HCT116 (cell line): ENCODE measurements around the gene VDAC2. TPM values are rescaled to one million over a fixed set of nuclear protein-coding genes. Genes with fewer than 3 reads are reported as not detected.

Experiments
- ATAC-seq: fragments of 200-7000 bp; cut with Tn5 transposase; 2 replicates; pipeline ENCODE4 v1.9.1; 2020; ENCODE audit warnings: mild to moderate bottlenecking, moderate library complexity
- BruUV-seq: library from RNA; stranded (reverse); fragments of 400-500 nt; replicated peaks from 2 replicates; lab custom pipeline; 2021; lab: Mats Ljungman, UMichigan
- CTCF ChIA-PET: fragments of 300-600 bp; sonication (Branson Sonifier 250); formaldehyde crosslinking; loops from one replicate; lab custom pipeline; 2021; ENCODE audit warnings: antibody characterized with exemption; lab: Charles Lee
- POLR2A ChIA-PET: fragments of 300-600, 350-600 bp; sonication (Branson Sonifier 250); formaldehyde crosslinking; loops from one replicate; lab custom pipeline; 2021; ENCODE audit warnings: antibody characterized with exemption; lab: Charles Lee
- RAD21 ChIA-PET, 2 experiments: fragments of 300-600 bp; sonication (Branson Sonifier 250); formaldehyde crosslinking; loops; one replicate each; lab custom pipeline; 2023; ENCODE audit warnings: low total read pairs in 2 of 2; ENCODE audit not compliant: uncharacterized antibody in 2 of 2, unreplicated experiment in 2 of 2, low non-redundant PET in 1 of 2; lab: Charles Lee
- DNase-seq: peaks from one replicate; pipeline ENCODE4 v3.0.0-alpha.2; 2010; ENCODE audit warnings: low read depth, low spot score
- H2AFZ ChIP-seq: fragments of 200-600 bp; shearing (Covaris generic), sonication (generic); 2 replicates; pipeline ENCODE4 v1.6.1; 2017; ENCODE audit warnings: low read depth, mixed run types, mixed read lengths, antibody characterized with exemption, low read length; ENCODE audit not compliant: poor library complexity, severe bottlenecking
- H3K27ac ChIP-seq: 2 replicates; pipeline ENCODE4 v1.5.1; 2012; ENCODE audit warnings: low read depth, low read length
- H3K27me3 ChIP-seq: fragments of 200-600 bp; sonication (generic); 2 replicates; pipeline ENCODE4 v1.6.1; 2016; ENCODE audit warnings: mixed run types, low read length, mixed read lengths; ENCODE audit not compliant: insufficient read depth
- H3K36me3 ChIP-seq, 2 experiments: fragments of 200-500 bp in 1 of 2; fragments of 200-600 bp in 1 of 2; sonication (Bioruptor generic) in 1 of 2; sonication (generic) in 1 of 2; 2 replicates each; pipeline versions ENCODE4 v1.5.1 to v1.6.1; 2014 to 2016; ENCODE audit warnings: low read length in 2 of 2, inconsistent platforms in 1 of 2, mixed read lengths in 1 of 2, mixed run types in 1 of 2; ENCODE audit not compliant: insufficient read depth in 2 of 2, control insufficient read depth in 1 of 2
- H3K4me1 ChIP-seq, 2 experiments: fragments of 200-600 bp in 1 of 2; sonication (generic) in 1 of 2; 2 replicates each; pipeline versions ENCODE4 v1.5.1 to v1.6.1; 2012 to 2017; ENCODE audit warnings: low read length in 2 of 2, inconsistent platforms in 1 of 2, mild to moderate bottlenecking in 1 of 2, mixed read lengths in 1 of 2, mixed run types in 1 of 2, moderate library complexity in 1 of 2; ENCODE audit not compliant: insufficient read depth in 2 of 2, control insufficient read depth in 1 of 2
- H3K4me2 ChIP-seq: fragments of 200-600 bp; sonication (generic); 2 replicates; pipeline ENCODE4 v1.6.1; 2017; ENCODE audit warnings: mixed run types, low read length, mixed read lengths
- H3K4me3 ChIP-seq, 2 experiments: fragments of 200-600 bp in 1 of 2; sonication (generic) in 1 of 2; replicated peaks in 1 of 2; 2 replicates each; pipeline ENCODE4 v1.5.1; 2011 to 2016; ENCODE audit warnings: low read length in 2 of 2, control low read depth in 1 of 2, low read depth in 1 of 2, mild to moderate bottlenecking in 1 of 2, mixed read lengths in 1 of 2, mixed run types in 1 of 2
- H3K79me2 ChIP-seq: fragments of 200-600 bp; sonication (generic); 2 replicates; pipeline ENCODE4 v1.6.1; 2017; ENCODE audit warnings: mild to moderate bottlenecking, mixed run types, low read length, moderate library complexity, mixed read lengths; ENCODE audit not compliant: insufficient read depth
- H3K9ac ChIP-seq: fragments of 200-600 bp; sonication (generic); 2 replicates; pipeline ENCODE4 v1.6.1; 2016; ENCODE audit warnings: low read length, mixed read lengths
- H3K9me2 ChIP-seq: fragments of 200-600 bp; sonication (generic), shearing (Covaris generic); 2 replicates; pipeline ENCODE4 v1.6.1; 2017; ENCODE audit warnings: mixed run types, mild to moderate bottlenecking, moderate library complexity; ENCODE audit not compliant: insufficient read depth
- H3K9me3 ChIP-seq, 2 experiments: fragments of 200-500 bp in 1 of 2; fragments of 200-600 bp in 1 of 2; sonication (Bioruptor generic) in 1 of 2; sonication (generic) in 1 of 2; 2 replicates each; pipeline ENCODE4 v1.6.1; 2014 to 2017; ENCODE audit warnings: low read length in 2 of 2, mixed read lengths in 2 of 2, inconsistent platforms in 1 of 2, low read depth in 1 of 2, mild to moderate bottlenecking in 1 of 2, mixed run types in 1 of 2, moderate library complexity in 1 of 2; ENCODE audit not compliant: control insufficient read depth in 1 of 2, insufficient read depth in 1 of 2
- H4K20me1 ChIP-seq: fragments of 200-600 bp; sonication (generic), shearing (Covaris generic); 2 replicates; pipeline ENCODE4 v1.6.1; 2017; ENCODE audit warnings: mixed run types, mild to moderate bottlenecking, moderate library complexity; ENCODE audit not compliant: insufficient read depth
- EZH2phosphoT487 ChIP-seq: fragments of 200-600 bp; IDR thresholded peaks from 2 replicates; pipeline ENCODE4 v1.6.1; 2018; ENCODE audit warnings: antibody characterized with exemption, borderline replicate concordance
- POLR2AphosphoS5 ChIP-seq: IDR thresholded peaks from 2 replicates; pipeline ENCODE4 v1.6.1; 2011; ENCODE audit warnings: mild to moderate bottlenecking, low read depth, low read length, moderate library complexity
- SIN3A ChIP-seq: IDR thresholded peaks from 2 replicates; pipeline ENCODE4 v1.6.1; 2012; ENCODE audit warnings: low read depth
- SRF ChIP-seq: IDR thresholded peaks from 2 replicates; pipeline ENCODE4 v1.6.1; 2012; ENCODE audit warnings: low read depth
- YY1 ChIP-seq: IDR thresholded peaks from 2 replicates; pipeline ENCODE4 v1.6.1; 2011; ENCODE audit warnings: low read length, low read depth, moderate library complexity, mild to moderate bottlenecking; ENCODE audit not compliant: insufficient replicate concordance; ENCODE audit errors: extremely low read depth
- ZFX ChIP-seq: fragments of 450-650 bp; IDR thresholded peaks from 2 replicates; pipeline ENCODE4 v1.6.1; 2017
- ZNF274 ChIP-seq: fragments of 200-500 bp; sonication (Bioruptor generic); IDR thresholded peaks from 2 replicates; pipeline ENCODE4 v1.6.1; 2014; ENCODE audit warnings: mild to moderate bottlenecking, low read depth, low read length, inconsistent platforms
- intact Hi-C: fragments of 100-400 bp; cut with micrococcal nuclease; formaldehyde crosslinking; loops from 2 replicates; pipeline ENCODE4 v1.10.0; 2022
- total RNA-seq: library from RNA; stranded (reverse); gene quantifications from one replicate; pipeline ENCODE4 v1.2.1, GENCODE V29; 2021; ENCODE audit not compliant: unreplicated experiment
- TF ChIP-seq, protein P1 (sequence below): IDR thresholded peaks from 2 replicates; pipeline ENCODE4 v1.6.1; 2012
- TF ChIP-seq, protein P2 (sequence below), 3 experiments: fragments of 200-600 bp in 1 of 3; sonication (generic) in 1 of 3; IDR thresholded peaks in 2 of 3; conservative IDR thresholded peaks in 1 of 3; 2 replicates each; pipeline ENCODE4 v1.5.1; 2012 to 2017; ENCODE audit warnings: low read depth in 2 of 3, low read length in 2 of 3, antibody characterized with exemption in 1 of 3, borderline replicate concordance in 1 of 3, control low read depth in 1 of 3, mild to moderate bottlenecking in 1 of 3, mixed read lengths in 1 of 3, mixed run types in 1 of 3, moderate library complexity in 1 of 3; ENCODE audit not compliant: insufficient read depth in 1 of 3

Gene VDAC2
- total RNA-seq, 1 experiment from 2014 or later, result 289 TPM

DNA sequence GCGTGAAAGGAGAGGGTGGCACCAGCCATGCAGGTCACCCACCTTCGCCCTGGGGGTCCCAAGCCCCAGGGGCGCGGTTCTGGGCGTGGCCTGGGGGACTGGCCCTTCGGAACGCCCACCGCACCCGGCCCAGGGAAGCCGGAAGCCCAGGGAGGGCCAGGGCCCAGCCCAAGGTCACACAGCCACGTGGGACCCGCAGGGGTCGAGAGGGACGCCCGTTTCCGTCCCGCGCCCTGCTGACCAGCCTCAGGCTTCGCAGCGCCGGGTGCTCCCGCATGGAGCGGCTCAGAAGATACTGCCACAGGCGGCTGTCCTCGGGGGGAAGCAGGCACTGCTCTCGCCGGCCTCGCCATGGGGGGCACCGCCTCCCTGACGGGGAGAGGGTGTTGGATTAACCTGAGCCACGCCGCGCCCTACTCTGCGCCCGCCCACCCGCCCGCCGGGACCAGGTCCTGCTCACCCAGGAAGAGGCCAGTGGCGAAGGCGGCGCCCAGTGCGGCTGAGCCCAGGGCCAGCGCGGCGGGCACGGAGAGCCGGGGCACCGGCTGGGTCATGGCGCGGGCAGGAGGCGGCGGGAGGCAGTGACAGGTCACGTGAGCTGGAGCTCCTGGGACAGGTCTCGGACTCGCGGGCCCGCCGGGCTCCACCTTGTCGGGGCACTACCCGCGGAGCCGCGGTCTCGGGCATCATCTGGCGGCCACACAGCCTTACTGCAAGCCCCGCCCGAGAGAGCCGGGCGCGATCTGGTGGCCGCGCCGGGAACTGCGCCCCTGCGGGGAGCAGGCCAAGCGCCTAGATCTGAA, 25.0 kb downstream of the VDAC2 start, which contains the start of gene COMTD1 (continued):
- TF ChIP-seq, protein P1, sequence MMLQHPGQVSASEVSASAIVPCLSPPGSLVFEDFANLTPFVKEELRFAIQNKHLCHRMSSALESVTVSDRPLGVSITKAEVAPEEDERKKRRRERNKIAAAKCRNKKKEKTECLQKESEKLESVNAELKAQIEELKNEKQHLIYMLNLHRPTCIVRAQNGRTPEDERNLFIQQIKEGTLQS, result no peak
- peak; percentile 38; the same call in 1 of the 2 replicates for TF ChIP-seq ZFX
- TF ChIP-seq SRF, result no peak
- peak; percentile 69 for TF ChIP-seq YY1
- 0 out of 2 replicates have a peak, but pooled peaks have one; percentile 21 for TF ChIP-seq SIN3A

DNA sequence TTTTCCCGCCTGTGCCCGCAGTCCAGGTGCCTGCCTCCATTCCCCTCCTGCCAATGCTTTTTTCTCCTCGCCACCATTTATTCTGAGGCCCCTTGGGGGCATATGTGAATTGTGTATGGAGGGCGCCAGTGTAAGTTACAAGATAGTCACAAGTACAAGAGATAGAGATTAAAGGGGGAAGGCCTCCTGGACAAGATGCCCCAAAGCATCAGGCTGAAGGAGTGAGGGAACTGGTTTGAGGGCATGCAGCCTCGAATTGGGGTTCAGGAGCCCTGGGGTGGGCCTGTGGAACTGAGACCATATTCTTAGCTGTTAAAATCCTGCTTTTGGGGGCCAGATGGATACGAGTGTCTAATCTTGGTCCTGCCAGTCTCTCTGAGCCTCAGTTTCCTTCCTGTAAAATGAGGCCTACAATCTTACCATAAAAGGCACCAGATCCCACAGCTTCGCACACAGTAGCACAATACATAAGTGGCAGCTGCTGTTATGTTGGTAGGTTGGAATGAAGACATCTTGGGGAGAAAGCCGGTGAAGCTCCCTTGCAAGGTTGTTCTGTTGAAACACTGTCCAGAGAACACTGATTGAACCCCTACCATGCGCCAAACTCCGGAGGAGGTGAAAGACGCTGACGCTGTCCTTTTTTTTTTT, 25.7 kb downstream of the VDAC2 start:
- Histone ChIP-seq H3K9me2 (no peaks in the 10 kb centered on the region), H2AFZ (no peak overlapping the region), H3K36me3 (peaks cover 13 to 21% of the 10 kb centered on the region in 2 experiments), H4K20me1 (no peaks in the 10 kb centered on the region; the same call in 1 of the 2 replicates), H3K9ac (peak overlapping the region; percentile 90), H3K4me1 (peaks cover 2 to 27% of the 10 kb centered on the region in 2 experiments; a peak in 3 of 4 replicates), H3K4me2 (peak overlapping the region; percentile 93), H3K4me3 (no peak overlapping the region), H3K79me2 (peaks cover 20% of the 10 kb centered on the region), H3K27ac (no peak overlapping the region), H3K27me3 (no peaks in the 10 kb centered on the region), H3K9me3 (no peaks in the 10 kb centered on the region)
- intact Hi-C loops, result loop anchor here (2.0 to 5.0 kb wide), 3 partner anchors 970 to 1066 kb away; no protein-coding TSS in a partner anchor
- BruUV-seq, result TSS peak; percentile 29
- CTCF ChIA-PET, result interaction anchor here (0.7 to 2.8 kb wide), 14 partner anchors 11 to 1350 kb away, joined by 3 to 47 read pairs (median 4); no protein-coding TSS in a partner anchor
- POLR2A ChIA-PET, result interaction anchor here (0.7 to 2.5 kb wide), 2 partner anchors 18 to 26 kb away, joined by 5 to 14 read pairs; partner anchors contain the start of gene VDAC2
- ATAC-seq, result no peak
- RAD21 ChIA-PET, result interaction anchor here (0.8 to 1.0 kb wide), 3 partner anchors 48 to 994 kb away, joined by 3 to 7 read pairs (median 3); no protein-coding TSS in a partner anchor
- DNase-seq, result no peak
- no peak for TF ChIP-seq EZH2phosphoT487
- TF ChIP-seq POLR2AphosphoS5, result no peak
- TF ChIP-seq, protein P2, sequence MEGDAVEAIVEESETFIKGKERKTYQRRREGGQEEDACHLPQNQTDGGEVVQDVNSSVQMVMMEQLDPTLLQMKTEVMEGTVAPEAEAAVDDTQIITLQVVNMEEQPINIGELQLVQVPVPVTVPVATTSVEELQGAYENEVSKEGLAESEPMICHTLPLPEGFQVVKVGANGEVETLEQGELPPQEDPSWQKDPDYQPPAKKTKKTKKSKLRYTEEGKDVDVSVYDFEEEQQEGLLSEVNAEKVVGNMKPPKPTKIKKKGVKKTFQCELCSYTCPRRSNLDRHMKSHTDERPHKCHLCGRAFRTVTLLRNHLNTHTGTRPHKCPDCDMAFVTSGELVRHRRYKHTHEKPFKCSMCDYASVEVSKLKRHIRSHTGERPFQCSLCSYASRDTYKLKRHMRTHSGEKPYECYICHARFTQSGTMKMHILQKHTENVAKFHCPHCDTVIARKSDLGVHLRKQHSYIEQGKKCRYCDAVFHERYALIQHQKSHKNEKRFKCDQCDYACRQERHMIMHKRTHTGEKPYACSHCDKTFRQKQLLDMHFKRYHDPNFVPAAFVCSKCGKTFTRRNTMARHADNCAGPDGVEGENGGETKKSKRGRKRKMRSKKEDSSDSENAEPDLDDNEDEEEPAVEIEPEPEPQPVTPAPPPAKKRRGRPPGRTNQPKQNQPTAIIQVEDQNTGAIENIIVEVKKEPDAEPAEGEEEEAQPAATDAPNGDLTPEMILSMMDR (IDR thresholded peaks at IDR 0.05 in 2 of 3, conservative IDR thresholded peaks at IDR 0.05 in 1 of 3; ENCODE audit: borderline replicate concordance in 1 of 3, insufficient read depth in 1 of 3, low read depth in 2 of 3, low read length in 2 of 3), result peak in 1 of 3 experiments; percentile 26; a peak in 1 of 6 replicates
- no peak for TF ChIP-seq ZNF274
